K562 (cell line): ENCODE measurements around the gene TMEM158. TPM values are rescaled to one million over a fixed set of nuclear protein-coding genes. Genes with fewer than 3 reads are reported as not detected.
A peak's percentile ranks its signal among the peaks of the same experiment; 100 is the strongest.

Experiments used
- ATAC-seq: fragments of 200-7000 bp; cut with Tn5 transposase; 3 replicates; pipeline ENCODE4 v1.9.1; 2020; ENCODE audit warnings: moderate library complexity
- BruUV-seq: library from RNA; stranded (reverse); fragments of 400-500 nt; replicated peaks from 2 replicates; lab custom pipeline; 2021; lab: Mats Ljungman, UMichigan
- CTCF ChIA-PET: fragments of 300-600 bp; formaldehyde crosslinking; extraction: SDS; loops from one replicate; lab custom pipeline; 2021; ENCODE audit warnings: low intra/inter-chr PET ratio; lab: Yijun Ruan, JAX
- POLR2A ChIA-PET: fragments of 300-600, 350-650 bp; sonication (Branson Sonifier 250); formaldehyde crosslinking; extraction: SDS; loops from one replicate; lab custom pipeline; 2021; ENCODE audit warnings: antibody characterized with exemption, inconsistent platforms; lab: Yijun Ruan, JAX
- DNase-seq, 4 experiments: peaks; one replicate each; pipeline versions ENCODE4 v3.0.0 to v3.0.0-alpha.2; 2011 to 2018; ENCODE audit warnings: low spot score in 3 of 4, mixed read lengths in 3 of 4; ENCODE audit errors: extremely low read depth in 1 of 4
- FAIRE-seq: peaks from 2 replicates; lab custom pipeline; 2011; peaks lifted over from hg19 to GRCh38; lab: Jason Lieb, UNC
- H2AFZ ChIP-seq: 2 replicates; pipeline ENCODE4 v1.6.0; 2011; ENCODE audit warnings: low read depth, low read length, control low read depth, inconsistent platforms
- H3K27ac ChIP-seq: fragments of 200-600 bp; 3 replicates; pipeline ENCODE4 v1.8.0; 2011; ENCODE audit warnings: low read depth, mild to moderate bottlenecking, control low read depth, inconsistent platforms, low read length, moderate library complexity, mixed read lengths; ENCODE audit errors: extremely low read depth
- H3K27me3 ChIP-seq, 2 experiments: fragments of 300-600 bp in 1 of 2; 2 replicates in 1 of 2; 3 replicates in 1 of 2; pipeline versions ENCODE4 v1.6.0 to v1.8.0; 2011; ENCODE audit warnings: inconsistent platforms in 2 of 2, low read length in 2 of 2, mild to moderate bottlenecking in 1 of 2, mixed read lengths in 1 of 2, moderate library complexity in 1 of 2; ENCODE audit not compliant: control insufficient read depth in 2 of 2, insufficient read depth in 2 of 2
- H3K36me3 ChIP-seq: fragments of 300-600 bp; 3 replicates; pipeline ENCODE4 v1.8.0; 2011; ENCODE audit warnings: mild to moderate bottlenecking, low read length, inconsistent platforms; ENCODE audit not compliant: control insufficient read depth, insufficient read depth
- H3K4me1 ChIP-seq, 2 experiments: fragments of 200-600 bp in 1 of 2; replicated peaks in 1 of 2; 2 replicates in 1 of 2; 3 replicates in 1 of 2; pipeline versions ENCODE4 v1.5.1 to v1.8.0; 2011; ENCODE audit warnings: inconsistent platforms in 2 of 2, low read length in 2 of 2, mild to moderate bottlenecking in 1 of 2, mixed read lengths in 1 of 2, moderate library complexity in 1 of 2; ENCODE audit not compliant: control insufficient read depth in 2 of 2, insufficient read depth in 2 of 2
- H3K4me2 ChIP-seq: 2 replicates; pipeline ENCODE4 v1.6.1; 2011; ENCODE audit warnings: low read length, control low read depth, inconsistent platforms, mixed read lengths; ENCODE audit not compliant: insufficient read depth
- H3K4me3 ChIP-seq: fragments of 200-600 bp; sonication (generic), shearing (Covaris generic); 2 replicates; pipeline ENCODE4 v1.5.1; 2016; ENCODE audit warnings: control low read depth, inconsistent platforms
- H3K79me2 ChIP-seq: fragments of 200-600 bp; 3 replicates; pipeline ENCODE4 v1.8.0; 2011; ENCODE audit warnings: low read length, inconsistent platforms; ENCODE audit not compliant: control insufficient read depth, insufficient read depth
- H3K9ac ChIP-seq, 2 experiments: 2 replicates each; pipeline versions ENCODE4 v1.6.0 to v1.6.1; 2011; ENCODE audit warnings: low read depth in 2 of 2, low read length in 2 of 2, control low read depth in 1 of 2, inconsistent platforms in 1 of 2, mild to moderate bottlenecking in 1 of 2, mixed read lengths in 1 of 2; ENCODE audit not compliant: insufficient read depth in 1 of 2
- H3K9me1 ChIP-seq: one replicate; pipeline ENCODE4 v1.6.0; 2011; ENCODE audit warnings: inconsistent platforms, mild to moderate bottlenecking, low read length, moderate library complexity; ENCODE audit not compliant: control insufficient read depth, insufficient read depth
- H3K9me3 ChIP-seq: replicated peaks from 2 replicates; pipeline ENCODE4 v1.5.1; 2011; ENCODE audit warnings: low read depth, low read length, inconsistent platforms; ENCODE audit not compliant: control insufficient read depth, insufficient read depth
- H4K20me1 ChIP-seq: replicated peaks from 2 replicates; pipeline ENCODE4 v1.6.1; 2011; ENCODE audit warnings: low read length, inconsistent platforms, mixed read lengths; ENCODE audit not compliant: control insufficient read depth, insufficient read depth
- CHD1 ChIP-seq: fragments of 200-600 bp; sonication (generic); IDR thresholded peaks from one replicate; pipeline ENCODE4 v1.6.1; 2012; ENCODE audit warnings: mild to moderate bottlenecking, moderate library complexity, low read length, inconsistent platforms
- KDM2B ChIP-seq: fragments of 250-450 bp; sonication (Bioruptor Pico); IDR thresholded peaks from 2 replicates; pipeline ENCODE4 v1.8.0; 2021; ENCODE audit warnings: mild to moderate bottlenecking, moderate library complexity
- KLF6 ChIP-seq: fragments of 250-450 bp; sonication (Bioruptor Pico); IDR thresholded peaks from 2 replicates; pipeline ENCODE4 v1.4.0; 2020; ENCODE audit warnings: mild to moderate bottlenecking, moderate library complexity, borderline replicate concordance
- MTA1 ChIP-seq: fragments of 450-650 bp; IDR thresholded peaks from 2 replicates; pipeline ENCODE4 v1.6.1; 2017; ENCODE audit warnings: borderline replicate concordance
- NCOA2 ChIP-seq, 2 experiments: fragments of 450-650 bp; IDR thresholded peaks; 2 replicates each; pipeline ENCODE4 v1.6.1; 2018; ENCODE audit warnings: mild to moderate bottlenecking in 2 of 2, moderate library complexity in 1 of 2; ENCODE audit not compliant: partially characterized antibody in 2 of 2
- NRF1 ChIP-seq, 2 experiments: fragments of 450-650 bp; IDR thresholded peaks in 1 of 2; conservative IDR thresholded peaks in 1 of 2; 2 replicates each; pipeline ENCODE4 v1.6.1; 2014; ENCODE audit warnings: mild to moderate bottlenecking in 2 of 2
- RBBP5 ChIP-seq: fragments of 200-600 bp; sonication (generic); IDR thresholded peaks from 2 replicates; pipeline ENCODE4 v1.6.1; 2012; ENCODE audit warnings: borderline replicate concordance, mild to moderate bottlenecking, low read length, control low read depth, inconsistent platforms; ENCODE audit not compliant: insufficient read depth, poor library complexity, severe bottlenecking
- RBFOX2 ChIP-seq: fragments of 200-400 bp; formaldehyde crosslinking; IDR thresholded peaks from 2 replicates; pipeline ENCODE4 v1.6.1; 2017; ENCODE audit warnings: low read depth, mild to moderate bottlenecking, low read length, moderate library complexity
- SMARCA4 ChIP-seq: fragments of 450-650 bp; IDR thresholded peaks from 2 replicates; pipeline ENCODE4 v1.6.1; 2016
- TARDBP ChIP-seq: fragments of 450-650 bp; IDR thresholded peaks from 2 replicates; pipeline ENCODE4 v1.6.1; 2016
- TCF7L2 ChIP-seq: fragments of 150-350 bp; IDR thresholded peaks from 2 replicates; pipeline ENCODE4 v1.6.1; 2016; ENCODE audit warnings: low read depth, mild to moderate bottlenecking, low read length, moderate library complexity
- TEAD1 ChIP-seq, 2 experiments: fragments of 450-650 bp in 1 of 2; sonication (generic) in 1 of 2; formaldehyde crosslinking; IDR thresholded peaks; 2 replicates each; pipeline versions ENCODE4 v1.4.0 to v1.8.0; 2020 to 2022; ENCODE audit warnings: mild to moderate bottlenecking in 2 of 2, missing genetic modification reagents in 1 of 2
- YY1 ChIP-seq, 3 experiments: IDR thresholded peaks; 2 replicates each; pipeline ENCODE4 v1.6.1; 2011; ENCODE audit warnings: low read length in 2 of 3, mild to moderate bottlenecking in 2 of 3, moderate library complexity in 2 of 3, borderline replicate concordance in 1 of 3, control low read depth in 1 of 3, low read depth in 1 of 3; ENCODE audit not compliant: insufficient read depth in 3 of 3, insufficient replicate concordance in 2 of 3, control insufficient read depth in 1 of 3, insufficient read length in 1 of 3; ENCODE audit errors: extremely low read depth in 1 of 3
- ZBTB7A ChIP-seq: IDR thresholded peaks from 2 replicates; pipeline ENCODE4 v1.6.1; 2011; ENCODE audit warnings: low read depth, mild to moderate bottlenecking, low read length, moderate library complexity, borderline replicate concordance; ENCODE audit not compliant: control insufficient read depth
- ZFP36 ChIP-seq: fragments of 150-350 bp; IDR thresholded peaks from 2 replicates; pipeline ENCODE4 v1.6.1; 2018; ENCODE audit warnings: low read length, low read depth; ENCODE audit not compliant: partially characterized antibody
- WGBS: fragments of 100-300 bp; shearing (Covaris generic); methylation state at CpG from one replicate; pipeline ENCODE4 v1.1.6; 2016; ENCODE audit warnings: low coverage, mixed read lengths; ENCODE audit not compliant: insufficient coverage; ENCODE audit errors: missing lambda C conversion rate; 5-methylcytosine and 5-hydroxymethylcytosine counted together
- in situ Hi-C: fragments of 300-500 bp; cut with MboI; formaldehyde crosslinking; loops from 4 replicates; pipeline ENCODE4 v1.15.0; 2018; ENCODE audit warnings: inconsistent platforms, mixed read lengths
- intact Hi-C: fragments of 100-400 bp; cut with micrococcal nuclease; formaldehyde crosslinking; loops from 2 replicates; pipeline ENCODE4 v1.14.2; 2022
- polyA plus RNA-seq, 8 experiments: library from polyadenylated mRNA; depleted of rRNA in 4 of 8; stranded (reverse) in 5 of 8; unstranded in 3 of 8; fragments of >200 nt; fragmentation: Nextera tagmentation in 2 of 8; fragmentation: Illumina TruSeq in 1 of 8; extraction: Ambion mirVana in 2 of 8; extraction: Trizol in 1 of 8; gene quantifications; 2 replicates each; pipeline versions ENCODE4 v1.2.1 to v1.2.3, GENCODE V29; 2011 to 2014; ENCODE audit warnings: inconsistent platforms in 1 of 8, missing spikeins in 1 of 8
- total RNA-seq, 7 experiments: library from RNA; depleted of rRNA in 6 of 7; stranded (reverse); fragments of >200 nt in 6 of 7; fragmentation: Illumina TruSeq in 2 of 7; extraction: Trizol in 2 of 7; gene quantifications; 2 replicates each; pipeline versions ENCODE4 v1.2.1 to v1.2.3, GENCODE V29; 2011 to 2021; ENCODE audit warnings: low replicate concordance in 1 of 7
- TF ChIP-seq, protein P1 (sequence below): fragments of 450-650 bp; formaldehyde crosslinking; IDR thresholded peaks from 2 replicates; pipeline ENCODE4 v1.4.0; 2020; ENCODE audit warnings: mild to moderate bottlenecking, moderate library complexity

The TMEM158 gene
- total and polyA plus RNA-seq, 9 of the 15 experiments (the other 6 are each of a cell fraction or from before 2014, with no cell fraction given) = 2.2 to 46.5 (median 8.4) TPM

GRCh38 chr3:45225465-45226205, 452 bp downstream of the TMEM158 start (continued):
- peak; percentile 72 for TF ChIP-seq RBBP5
- TF ChIP-seq NCOA2 (IDR thresholded peaks at IDR 0.05; ENCODE audit: partially characterized antibody in 2 of 2) = no peak
- TF ChIP-seq CHD1 = peak; percentile 88
- TF ChIP-seq NRF1 (conservative IDR thresholded peaks at IDR 0.05 in 1 of 2, IDR thresholded peaks at IDR 0.05 in 1 of 2) = peak in 1 of 2 experiments; percentile 33; a peak in 2 of 4 replicates
- peak; percentile 27 for TF ChIP-seq RBFOX2
- TF ChIP-seq TCF7L2 = no peak
- peak; percentile 87; the same call in 1 of the 2 replicates for TF ChIP-seq KDM2B
- TF ChIP-seq MTA1 = no peak

- ChIA-PET POLR2A (interaction anchor here (0.6 to 1.5 kb wide), 5 partner anchors 12 to 334 kb away, joined by 3 to 5 read pairs (median 3); no protein-coding TSS in a partner anchor), CTCF (interaction anchor here (0.5 to 2.0 kb wide), 9 partner anchors 105 to 439 kb away, joined by 3 to 12 read pairs (median 4); no protein-coding TSS in a partner anchor)
- H3K9me3 ChIP-seq = no peaks in the 10 kb centered on the region
- intact Hi-C loops (loop anchor here (1.0 to 5.0 kb wide), 5 partner anchors 47 to 432 kb away; no protein-coding TSS in a partner anchor), in situ Hi-C loops (loop anchor here (5.0 kb wide), 2 partner anchors 112 to 267 kb away; no protein-coding TSS in a partner anchor)
- WGBS = 1% methylated on average over 50 of the region's 62 CpGs
- peak; percentile 75 to 89 (median 78) for DNase-seq
- peak overlapping the region; percentile 91 for H2AFZ ChIP-seq
- peak; percentile 55 for FAIRE-seq
- ATAC-seq = peak; percentile 84
- peak overlapping the region; percentile 43; the same call in 2 of the 3 replicates for H3K27ac ChIP-seq
- peaks cover 9 to 23% of the 10 kb centered on the region in 2 experiments; a peak in 4 of 5 replicates for H3K27me3 ChIP-seq
- peaks cover 16% of the 10 kb centered on the region for H3K79me2 ChIP-seq
- H3K36me3 ChIP-seq = no peaks in the 10 kb centered on the region; the same call in 2 of the 3 replicates
- no peaks in the 10 kb centered on the region for H4K20me1 ChIP-seq
- H3K4me3 ChIP-seq = peak overlapping the region; percentile 65
- peak overlapping the region; percentile 65 to 92 for H3K9ac ChIP-seq
- peak overlapping the region; percentile 91 for H3K4me2 ChIP-seq
- no peaks in the 10 kb centered on the region for H3K9me1 ChIP-seq
- no TSS peak for BruUV-seq
- H3K4me1 ChIP-seq = peaks cover 18 to 19% of the 10 kb centered on the region in 2 experiments; a peak in 4 of 5 replicates
- TF ChIP-seq SMARCA4 (no peak), RBBP5 (peak; percentile 79), TEAD1 (CRISPR knock-in tag; IDR thresholded peaks at IDR 0.05) (peak in 1 of 2 experiments; percentile 54; a peak in 1 of 4 replicates), TARDBP (0 out of 2 replicates have a peak, but pooled peaks have one; percentile 51), ZBTB7A (peak; percentile 62), YY1 (IDR thresholded peaks at IDR 0.05; ENCODE audit: borderline replicate concordance in 1 of 3, control insufficient read depth in 1 of 3, extremely low read depth in 1 of 3, insufficient read depth in 3 of 3, insufficient read length in 1 of 3, insufficient replicate concordance in 2 of 3, low read depth in 1 of 3, low read length in 2 of 3) (peak in 1 of 3 experiments; percentile 7), KLF6 (CRISPR knock-in tag) (no peak), ZFP36 (peak; percentile 59)
- TF ChIP-seq, protein P1, sequence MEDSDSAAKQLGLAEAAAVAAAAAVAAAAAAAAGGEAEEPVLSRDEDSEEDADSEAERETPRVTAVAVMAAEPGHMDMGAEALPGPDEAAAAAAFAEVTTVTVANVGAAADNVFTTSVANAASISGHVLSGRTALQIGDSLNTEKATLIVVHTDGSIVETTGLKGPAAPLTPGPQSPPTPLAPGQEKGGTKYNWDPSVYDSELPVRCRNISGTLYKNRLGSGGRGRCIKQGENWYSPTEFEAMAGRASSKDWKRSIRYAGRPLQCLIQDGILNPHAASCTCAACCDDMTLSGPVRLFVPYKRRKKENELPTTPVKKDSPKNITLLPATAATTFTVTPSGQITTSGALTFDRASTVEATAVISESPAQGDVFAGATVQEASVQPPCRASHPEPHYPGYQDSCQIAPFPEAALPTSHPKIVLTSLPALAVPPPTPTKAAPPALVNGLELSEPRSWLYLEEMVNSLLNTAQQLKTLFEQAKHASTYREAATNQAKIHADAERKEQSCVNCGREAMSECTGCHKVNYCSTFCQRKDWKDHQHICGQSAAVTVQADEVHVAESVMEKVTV = peak; percentile 65
Measured at GRCh38 chr3:45224824-45225464, 1.1 kb downstream of the TMEM158 start.
